Panc1 (cell line): ENCODE measurements around the gene SHLD1. TPM values are rescaled to one million over a fixed set of nuclear protein-coding genes. Genes with fewer than 3 reads are reported as not detected.

Experiments used
- ATAC-seq: fragments of 200-7000 bp; cut with Tn5 transposase; 2 replicates; pipeline ENCODE4 v1.9.1; 2020; ENCODE audit warnings: mild to moderate bottlenecking, moderate library complexity
- BruUV-seq: library from RNA; stranded (reverse); fragments of 400-500 nt; replicated peaks from 2 replicates; lab custom pipeline; 2021; lab: Mats Ljungman, UMichigan
- CTCF ChIA-PET: fragments of 300-600 bp; sonication (Branson Sonifier 250); formaldehyde crosslinking; loops from one replicate; lab custom pipeline; 2022; ENCODE audit warnings: antibody characterized with exemption; lab: Charles Lee
- POLR2A ChIA-PET: fragments of 300-600 bp; sonication (Branson Sonifier 250); formaldehyde crosslinking; loops from one replicate; lab custom pipeline; 2022; ENCODE audit warnings: antibody characterized with exemption; lab: Charles Lee
- DNase-seq: peaks from one replicate; pipeline ENCODE4 v3.0.0-alpha.2; 2010; ENCODE audit warnings: low read depth, low spot score
- H3K27ac ChIP-seq: 2 replicates; pipeline ENCODE4 v1.5.1; 2011; ENCODE audit warnings: mild to moderate bottlenecking, low read length, inconsistent platforms
- H3K27me3 ChIP-seq: fragments of 200-500 bp; sonication (Bioruptor generic); 2 replicates; pipeline ENCODE4 v1.6.0; 2014; ENCODE audit warnings: low read length, inconsistent platforms; ENCODE audit not compliant: control insufficient read depth, insufficient read depth
- H3K36me3 ChIP-seq: fragments of 200-500 bp; sonication (Bioruptor generic); 2 replicates; pipeline ENCODE4 v1.5.1; 2014; ENCODE audit warnings: inconsistent platforms, mild to moderate bottlenecking, low read length, moderate library complexity; ENCODE audit not compliant: control insufficient read depth, insufficient read depth
- H3K4me1 ChIP-seq: 2 replicates; pipeline ENCODE4 v1.5.1; 2011; ENCODE audit warnings: inconsistent platforms, mild to moderate bottlenecking, low read length, moderate library complexity; ENCODE audit not compliant: control insufficient read depth, insufficient read depth
- H3K4me3 ChIP-seq, 2 experiments: 2 replicates each; pipeline ENCODE4 v1.5.1; 2011 to 2012; ENCODE audit warnings: low read depth in 2 of 2, low read length in 2 of 2, mild to moderate bottlenecking in 2 of 2, inconsistent platforms in 1 of 2, moderate library complexity in 1 of 2
- H3K9me3 ChIP-seq: fragments of 200-500 bp; sonication (Bioruptor generic); 2 replicates; pipeline ENCODE4 v1.5.1; 2014; ENCODE audit warnings: low read depth, mild to moderate bottlenecking, inconsistent platforms, low read length, moderate library complexity; ENCODE audit not compliant: control insufficient read depth, insufficient read depth
- CTCF ChIP-seq: fragments of 450-650 bp; IDR thresholded peaks from 2 replicates; pipeline ENCODE4 v1.5.1; 2017; ENCODE audit warnings: mild to moderate bottlenecking
- POLR2AphosphoS5 ChIP-seq: IDR thresholded peaks from 2 replicates; pipeline ENCODE4 v1.6.1; 2012; ENCODE audit warnings: mild to moderate bottlenecking, low read depth, low read length, moderate library complexity
- REST ChIP-seq, 2 experiments: IDR thresholded peaks; 2 replicates each; pipeline ENCODE4 v1.6.1; 2011 to 2012; ENCODE audit warnings: low read depth in 2 of 2, control low read depth in 1 of 2, low read length in 1 of 2, mild to moderate bottlenecking in 1 of 2, moderate library complexity in 1 of 2; ENCODE audit not compliant: insufficient read depth in 1 of 2
- SIN3A ChIP-seq: IDR thresholded peaks from 2 replicates; pipeline ENCODE4 v1.6.1; 2012; ENCODE audit warnings: low read depth, mild to moderate bottlenecking, low read length, moderate library complexity, borderline replicate concordance; ENCODE audit not compliant: insufficient read depth
- TCF7L2 ChIP-seq: IDR thresholded peaks from 2 replicates; pipeline ENCODE4 v1.6.1; 2011; ENCODE audit warnings: mild to moderate bottlenecking, low read depth, low read length, inconsistent platforms
- in situ Hi-C: cut with HindIII; loops from 2 replicates; pipeline ENCODE4 v1.10.0; 2016; ENCODE audit warnings: low sequenced_read_pairs, low pct_unique_long_range_greater_than_20kb
- intact Hi-C: fragments of 100-400 bp; cut with micrococcal nuclease; formaldehyde crosslinking; loops from one replicate; pipeline ENCODE4 v1.10.0; 2022; ENCODE audit not compliant: unreplicated experiment
- total RNA-seq: library from RNA; stranded (reverse); gene quantifications from one replicate; pipeline ENCODE4 v1.2.1, GENCODE V29; 2021; ENCODE audit not compliant: unreplicated experiment

Gene SHLD1
- total RNA-seq, 1 experiment from 2014 or later: 4.3 TPM

DNA sequence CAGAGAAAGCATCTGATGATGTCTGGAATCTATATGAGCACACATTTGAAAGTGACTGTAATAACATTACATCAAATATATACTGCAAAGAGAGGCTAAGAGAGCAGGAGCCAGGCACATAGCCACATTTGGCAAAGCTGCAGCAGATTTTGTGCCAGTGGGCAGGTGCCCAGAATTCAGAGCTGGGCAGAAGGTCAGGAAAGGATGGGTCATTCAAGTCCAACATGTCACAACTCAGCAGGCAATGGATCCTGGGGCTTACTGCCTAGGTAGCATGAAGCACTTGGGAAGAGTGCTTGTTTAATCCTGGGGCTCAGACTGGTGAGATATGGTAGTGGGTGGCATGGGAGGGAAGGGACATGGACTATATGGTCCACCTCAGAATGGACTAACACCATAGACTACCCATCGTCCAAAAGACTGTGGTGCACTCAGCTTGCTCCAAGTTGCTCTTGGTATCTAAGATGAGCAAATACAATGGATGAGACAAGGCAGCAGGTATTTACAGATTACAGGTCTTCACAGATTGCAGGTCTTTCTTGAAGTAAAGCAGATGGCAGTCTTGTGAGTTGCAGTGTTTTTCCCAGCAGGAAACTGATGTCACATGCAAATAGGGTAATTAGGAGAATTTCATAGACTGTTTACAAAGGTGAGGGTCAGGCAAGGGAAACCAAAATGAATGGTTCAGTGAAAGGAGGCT, 31.2 kb upstream of the SHLD1 start:
- POLR2A ChIA-PET: no interaction called here
- BruUV-seq: no TSS peak

DNA sequence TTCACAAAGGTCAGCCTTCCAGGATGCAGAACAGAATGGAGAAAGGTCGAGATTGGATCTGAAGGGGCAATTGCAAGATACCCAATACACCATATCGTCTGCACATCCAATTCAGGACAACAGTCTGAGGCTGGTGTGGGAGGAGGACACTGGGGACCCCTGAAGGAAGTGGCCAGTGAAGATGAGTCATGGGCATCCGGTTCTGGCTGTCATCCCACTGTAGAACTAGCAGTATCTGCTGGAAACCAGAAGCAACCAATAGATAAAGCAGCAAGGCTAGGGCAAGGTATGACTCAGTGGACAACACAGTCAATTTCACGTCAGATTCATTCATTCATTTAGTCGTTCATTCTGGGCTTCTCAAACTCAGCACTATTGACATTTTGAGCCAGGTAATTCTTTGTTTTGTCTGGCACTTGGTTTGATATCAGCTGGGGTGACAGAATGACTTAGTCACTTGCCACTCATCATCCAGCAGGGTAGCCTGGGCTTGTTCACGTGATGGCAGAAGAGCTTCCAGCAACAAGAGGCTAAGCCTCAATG, 30.3 kb upstream of the SHLD1 start:
- DNase-seq (peak; percentile 43), ATAC-seq (no peak)
- Histone ChIP-seq H3K4me3 (no peak overlapping the region), H3K4me1 (no peaks in the 10 kb centered on the region), H3K9me3 (no peaks in the 10 kb centered on the region), H3K27ac (no peak overlapping the region), H3K27me3 (no peaks in the 10 kb centered on the region), H3K36me3 (no peaks in the 10 kb centered on the region)
- intact Hi-C loops (no loop called here), in situ Hi-C loops (no loop called here)
- TF ChIP-seq REST (IDR thresholded peaks at IDR 0.05; ENCODE audit: insufficient read depth in 1 of 2, low read depth in 2 of 2, low read length in 1 of 2): no peak
- no TSS peak for BruUV-seq
- CTCF ChIA-PET: no interaction called here
- POLR2A ChIA-PET: no interaction called here

More for the DNA sequence above, 31.2 kb upstream of the SHLD1 start:
- Histone ChIP-seq H3K4me3 (no peak overlapping the region), H3K4me1 (no peaks in the 10 kb centered on the region), H3K9me3 (no peaks in the 10 kb centered on the region), H3K36me3 (no peaks in the 10 kb centered on the region), H3K27ac (no peak overlapping the region), H3K27me3 (no peaks in the 10 kb centered on the region)
- in situ Hi-C loops: no loop called here
- DNase-seq: no peak
- CTCF ChIA-PET: no interaction called here
- intact Hi-C loops: no loop called here
- no peak for TF ChIP-seq CTCF
- TF ChIP-seq TCF7L2: no peak
- ATAC-seq: no peak

- in situ Hi-C loops (no loop called here), intact Hi-C loops (no loop called here)
- no peaks in the 10 kb centered on the region for H3K9me3 ChIP-seq
- no peak for TF ChIP-seq POLR2AphosphoS5
- TF ChIP-seq SIN3A: no peak
- no peak for TF ChIP-seq REST (IDR thresholded peaks at IDR 0.05; ENCODE audit: insufficient read depth in 1 of 2, low read depth in 2 of 2, low read length in 1 of 2)
- TF ChIP-seq CTCF: no peak
- TF ChIP-seq TCF7L2: no peak
- no peaks in the 10 kb centered on the region for H3K27me3 ChIP-seq
- ChIA-PET CTCF (no interaction called here), POLR2A (no interaction called here)
- H3K27ac ChIP-seq: no peak overlapping the region
- H3K36me3 ChIP-seq: no peaks in the 10 kb centered on the region
- no peak for ATAC-seq
- BruUV-seq: no TSS peak
- H3K4me3 ChIP-seq: no peak overlapping the region
- no peak for DNase-seq
- no peaks in the 10 kb centered on the region for H3K4me1 ChIP-seq
Observed at GRCh38 chr20:5720696-5721095, 29.5 kb upstream of the SHLD1 start.
